ENCODE measurements around the gene C3orf85.

Gene C3orf85

GRCh38 chr3:109127553-109127952, 9.0 kb upstream of the C3orf85 start:
- TF ChIP-seq GATA3 (IDR thresholded peaks at IDR 0.05; ENCODE audit: low read depth, low read length) (no peak), GATA2 (IDR thresholded peaks at IDR 0.05; ENCODE audit: low read depth, low read length) (no peak)

GRCh38 chr3:109131276-109131675, 5.2 kb upstream of the C3orf85 start:
- TF ChIP-seq GATA2 (IDR thresholded peaks at IDR 0.05; ENCODE audit: low read depth, low read length), result no peak
- no peak for TF ChIP-seq GATA3 (IDR thresholded peaks at IDR 0.05; ENCODE audit: low read depth, low read length)

- no peak for TF ChIP-seq GATA3 (IDR thresholded peaks at IDR 0.05; ENCODE audit: low read depth, low read length)
- no peak for TF ChIP-seq GATA2 (IDR thresholded peaks at IDR 0.05; ENCODE audit: low read depth, low read length)
Measured at GRCh38 chr3:109132801-109133473, 3.6 kb upstream of the C3orf85 start.

- TF ChIP-seq GATA3 (IDR thresholded peaks at IDR 0.05; ENCODE audit: low read depth, low read length) (no peak), GATA2 (IDR thresholded peaks at IDR 0.05; ENCODE audit: low read depth, low read length) (no peak)
Measured at GRCh38 chr3:109137761-109138160, 1.2 kb downstream of the C3orf85 start.

- TF ChIP-seq GATA2 (IDR thresholded peaks at IDR 0.05; ENCODE audit: low read depth, low read length) (no peak), GATA3 (IDR thresholded peaks at IDR 0.05; ENCODE audit: low read depth, low read length) (no peak)
Measured at GRCh38 chr3:109140318-109140717, 3.8 kb downstream of the C3orf85 start.

GRCh38 chr3:109143646-109144045, 7.1 kb downstream of the C3orf85 start:
- no peak for TF ChIP-seq GATA3 (IDR thresholded peaks at IDR 0.05; ENCODE audit: low read depth, low read length)
- TF ChIP-seq GATA2 (IDR thresholded peaks at IDR 0.05; ENCODE audit: low read depth, low read length), result no peak

GRCh38 chr3:109149078-109149477, 12.6 kb downstream of the C3orf85 start:
- TF ChIP-seq GATA3 (IDR thresholded peaks at IDR 0.05; ENCODE audit: low read depth, low read length) (no peak), GATA2 (IDR thresholded peaks at IDR 0.05; ENCODE audit: low read depth, low read length) (no peak)

- TF ChIP-seq GATA3 (IDR thresholded peaks at IDR 0.05; ENCODE audit: low read depth, low read length), result no peak
- no peak for TF ChIP-seq GATA2 (IDR thresholded peaks at IDR 0.05; ENCODE audit: low read depth, low read length)
Measured at GRCh38 chr3:109152320-109152719, 15.8 kb downstream of the C3orf85 start.

GRCh38 chr3:109154979-109155378, 18.5 kb downstream of the C3orf85 start:
- no peak for TF ChIP-seq GATA2 (IDR thresholded peaks at IDR 0.05; ENCODE audit: low read depth, low read length)
- TF ChIP-seq GATA3 (IDR thresholded peaks at IDR 0.05; ENCODE audit: low read depth, low read length), result no peak

- TF ChIP-seq GATA2 (IDR thresholded peaks at IDR 0.05; ENCODE audit: low read depth, low read length) (no peak), GATA3 (IDR thresholded peaks at IDR 0.05; ENCODE audit: low read depth, low read length) (no peak)
Measured at GRCh38 chr3:109155828-109156227, 19.3 kb downstream of the C3orf85 start.

GRCh38 chr3:109161487-109162123, 25.1 kb downstream of the C3orf85 start:
- TF ChIP-seq GATA3 (IDR thresholded peaks at IDR 0.05; ENCODE audit: low read depth, low read length) (no peak), GATA2 (IDR thresholded peaks at IDR 0.05; ENCODE audit: low read depth, low read length) (no peak)

- no peak for TF ChIP-seq GATA3 (IDR thresholded peaks at IDR 0.05; ENCODE audit: low read depth, low read length)
- TF ChIP-seq GATA2 (IDR thresholded peaks at IDR 0.05; ENCODE audit: low read depth, low read length), result no peak
Measured at GRCh38 chr3:109165905-109166304, 29.4 kb downstream of the C3orf85 start.

- TF ChIP-seq GATA2 (IDR thresholded peaks at IDR 0.05; ENCODE audit: low read depth, low read length) (no peak), GATA3 (IDR thresholded peaks at IDR 0.05; ENCODE audit: low read depth, low read length) (no peak)
Measured at GRCh38 chr3:109171479-109171878, 35.0 kb downstream of the C3orf85 start.

- TF ChIP-seq GATA2 (IDR thresholded peaks at IDR 0.05; ENCODE audit: low read depth, low read length) (no peak), GATA3 (IDR thresholded peaks at IDR 0.05; ENCODE audit: low read depth, low read length) (no peak)
Measured at GRCh38 chr3:109175411-109175810, 38.9 kb downstream of the C3orf85 start.

GRCh38 chr3:109176726-109177125, 40.2 kb downstream of the C3orf85 start:
- TF ChIP-seq GATA3 (IDR thresholded peaks at IDR 0.05; ENCODE audit: low read depth, low read length) (no peak), GATA2 (IDR thresholded peaks at IDR 0.05; ENCODE audit: low read depth, low read length) (no peak)

All from SH-SY5Y (cell line).